Measurements from ENCODE around the gene MCF2L.

GRCh38 chr13:112964971-112965492 lies 4.0 kb upstream of the MCF2L start:
- TF ChIP-seq, protein P1, sequence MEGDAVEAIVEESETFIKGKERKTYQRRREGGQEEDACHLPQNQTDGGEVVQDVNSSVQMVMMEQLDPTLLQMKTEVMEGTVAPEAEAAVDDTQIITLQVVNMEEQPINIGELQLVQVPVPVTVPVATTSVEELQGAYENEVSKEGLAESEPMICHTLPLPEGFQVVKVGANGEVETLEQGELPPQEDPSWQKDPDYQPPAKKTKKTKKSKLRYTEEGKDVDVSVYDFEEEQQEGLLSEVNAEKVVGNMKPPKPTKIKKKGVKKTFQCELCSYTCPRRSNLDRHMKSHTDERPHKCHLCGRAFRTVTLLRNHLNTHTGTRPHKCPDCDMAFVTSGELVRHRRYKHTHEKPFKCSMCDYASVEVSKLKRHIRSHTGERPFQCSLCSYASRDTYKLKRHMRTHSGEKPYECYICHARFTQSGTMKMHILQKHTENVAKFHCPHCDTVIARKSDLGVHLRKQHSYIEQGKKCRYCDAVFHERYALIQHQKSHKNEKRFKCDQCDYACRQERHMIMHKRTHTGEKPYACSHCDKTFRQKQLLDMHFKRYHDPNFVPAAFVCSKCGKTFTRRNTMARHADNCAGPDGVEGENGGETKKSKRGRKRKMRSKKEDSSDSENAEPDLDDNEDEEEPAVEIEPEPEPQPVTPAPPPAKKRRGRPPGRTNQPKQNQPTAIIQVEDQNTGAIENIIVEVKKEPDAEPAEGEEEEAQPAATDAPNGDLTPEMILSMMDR (IDR thresholded peaks at IDR 0.05; ENCODE audit: poor library complexity, severe bottlenecking) = no peak
- TF ChIP-seq SMC3 (conservative IDR thresholded peaks at IDR 0.05; ENCODE audit: poor library complexity) (no peak), RAD21 (conservative IDR thresholded peaks at IDR 0.05) (no peak)

Measured in neural cell (in vitro differentiated cells).